Kidney capillary endothelial cell (primary cell): Measurements from ENCODE around the gene CRY2.
"Not testable (repeated sequence)": the region's sequence is repeated elsewhere in the genome, so short reads cannot be mapped to it uniquely, and the experiment has no call there.

Source experiments
- DNase-seq: peaks from one replicate; pipeline ENCODE4 v3.0.0-alpha.2; 2018; ENCODE audit warnings: low spot score

CRY2 gene

DNA sequence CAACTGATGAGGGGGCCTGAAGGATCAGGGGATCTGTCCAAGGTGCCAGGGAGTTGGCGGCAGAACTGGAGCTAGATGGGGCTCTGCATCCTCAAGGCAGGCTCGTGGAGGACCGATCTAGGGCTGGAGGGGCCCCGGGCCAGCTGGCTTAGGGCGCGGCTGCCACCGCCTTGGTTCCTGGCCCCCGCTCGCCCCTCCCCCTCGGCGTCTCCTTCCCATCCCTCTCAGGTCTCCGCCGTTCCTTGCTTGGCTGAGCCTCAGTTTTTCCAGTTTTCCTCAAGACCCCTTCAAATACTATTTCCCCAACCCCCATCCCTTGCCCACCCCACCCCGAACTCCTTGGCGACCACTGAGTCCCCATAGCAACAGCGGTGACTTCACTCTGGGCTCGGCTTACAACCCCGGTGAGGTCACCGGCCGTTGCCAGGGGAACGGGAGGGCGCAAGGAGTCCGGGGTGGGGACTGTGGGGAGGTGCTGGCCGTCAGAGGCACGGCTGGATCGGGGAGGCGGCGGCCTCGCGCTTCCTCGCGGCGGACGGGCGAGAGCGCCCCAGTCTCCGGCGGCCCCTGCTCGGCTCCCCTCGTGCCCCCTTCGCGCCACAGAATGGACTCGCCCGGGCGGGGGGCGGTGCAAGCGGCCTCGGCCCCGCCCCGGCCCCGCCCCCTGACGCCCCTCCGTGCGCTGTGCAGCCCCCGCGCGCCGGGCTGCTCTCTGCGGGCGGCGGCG is 52.3 kb downstream of the CRY2 start:
- DNase-seq = peak; percentile 63

DNA sequence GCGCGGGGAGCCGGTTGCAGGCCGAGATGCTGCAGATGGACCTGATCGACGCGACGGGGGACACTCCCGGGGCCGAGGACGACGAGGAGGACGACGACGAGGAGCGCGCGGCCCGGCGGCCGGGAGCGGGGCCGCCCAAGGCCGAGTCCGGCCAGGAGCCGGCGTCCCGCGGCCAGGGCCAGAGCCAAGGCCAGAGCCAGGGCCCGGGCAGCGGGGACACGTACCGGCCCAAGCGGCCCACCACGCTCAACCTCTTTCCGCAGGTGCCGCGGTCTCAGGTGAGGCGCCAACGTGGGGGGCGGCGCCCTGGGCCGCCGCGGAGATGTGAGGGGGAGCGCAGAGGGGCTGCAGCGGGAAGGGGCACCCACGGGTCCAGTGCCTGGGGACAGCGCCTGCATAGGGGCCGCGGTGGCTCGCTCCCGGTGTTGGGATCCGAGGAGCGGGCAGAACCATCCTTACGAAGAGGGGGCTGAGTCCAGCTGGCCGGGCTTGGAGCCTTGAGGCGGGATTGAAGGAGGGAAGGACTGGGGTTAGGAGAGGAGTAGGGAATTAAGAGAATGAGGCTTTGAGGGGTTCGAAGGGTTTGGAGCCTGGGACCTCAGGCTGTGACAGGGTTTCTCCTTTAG is 53.0 kb downstream of the CRY2 start:
- not testable (repeated sequence) for DNase-seq

DNA sequence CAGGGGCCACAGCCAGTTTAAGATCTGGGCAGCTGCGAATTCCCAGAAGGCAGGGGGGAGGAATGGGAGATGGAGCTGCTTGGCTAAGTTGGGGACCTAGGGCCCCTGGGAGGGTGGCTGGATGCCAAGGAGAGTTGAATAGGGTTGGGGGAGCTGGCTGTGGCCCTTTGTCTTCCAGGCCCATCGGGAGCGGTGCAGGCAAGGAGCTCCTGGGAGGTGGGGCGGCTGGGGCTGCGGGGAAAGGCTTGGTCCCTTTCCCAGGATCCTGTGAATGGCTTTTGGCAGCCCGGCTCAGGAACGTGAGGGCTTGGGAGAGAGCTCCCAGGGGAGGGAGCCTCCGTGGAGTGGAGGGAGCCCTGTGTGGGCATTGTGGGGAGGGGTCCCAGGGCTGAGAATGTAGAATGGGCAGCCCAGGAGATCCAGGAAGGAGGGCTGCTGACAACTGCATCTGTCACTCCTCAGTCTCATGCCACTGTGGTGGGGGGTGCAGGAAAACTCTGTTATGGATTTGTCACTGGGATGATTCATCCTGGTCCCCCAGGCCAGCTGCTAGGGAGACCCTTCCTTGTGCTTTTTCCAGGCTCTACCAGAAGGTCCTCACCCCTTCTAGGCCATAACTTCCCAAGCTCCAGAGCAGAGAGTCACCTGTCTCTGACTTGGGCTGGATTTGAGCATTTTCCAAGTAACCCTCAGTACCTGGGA is 53.8 kb downstream of the CRY2 start:
- DNase-seq = no peak

DNA sequence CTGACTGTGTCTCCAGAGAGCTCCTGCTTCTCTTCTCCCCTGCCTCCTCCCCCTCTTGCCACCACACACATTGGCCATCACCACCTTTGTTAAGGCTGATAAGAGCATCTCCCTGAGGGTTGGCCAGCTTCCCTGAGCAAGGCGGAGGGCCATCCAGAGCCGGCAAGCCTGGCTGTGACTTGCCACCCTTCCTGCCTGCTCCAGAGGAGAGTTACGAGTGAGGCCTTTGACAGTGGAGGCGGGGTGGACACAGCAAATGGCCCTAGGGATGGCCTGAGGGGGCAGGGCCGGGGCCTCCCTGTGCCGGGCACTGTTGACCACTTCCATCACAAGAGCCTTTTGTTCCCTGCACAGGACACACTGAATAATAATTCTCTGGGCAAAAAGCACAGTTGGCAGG is 54.4 kb downstream of the CRY2 start:
- no peak for DNase-seq

DNA sequence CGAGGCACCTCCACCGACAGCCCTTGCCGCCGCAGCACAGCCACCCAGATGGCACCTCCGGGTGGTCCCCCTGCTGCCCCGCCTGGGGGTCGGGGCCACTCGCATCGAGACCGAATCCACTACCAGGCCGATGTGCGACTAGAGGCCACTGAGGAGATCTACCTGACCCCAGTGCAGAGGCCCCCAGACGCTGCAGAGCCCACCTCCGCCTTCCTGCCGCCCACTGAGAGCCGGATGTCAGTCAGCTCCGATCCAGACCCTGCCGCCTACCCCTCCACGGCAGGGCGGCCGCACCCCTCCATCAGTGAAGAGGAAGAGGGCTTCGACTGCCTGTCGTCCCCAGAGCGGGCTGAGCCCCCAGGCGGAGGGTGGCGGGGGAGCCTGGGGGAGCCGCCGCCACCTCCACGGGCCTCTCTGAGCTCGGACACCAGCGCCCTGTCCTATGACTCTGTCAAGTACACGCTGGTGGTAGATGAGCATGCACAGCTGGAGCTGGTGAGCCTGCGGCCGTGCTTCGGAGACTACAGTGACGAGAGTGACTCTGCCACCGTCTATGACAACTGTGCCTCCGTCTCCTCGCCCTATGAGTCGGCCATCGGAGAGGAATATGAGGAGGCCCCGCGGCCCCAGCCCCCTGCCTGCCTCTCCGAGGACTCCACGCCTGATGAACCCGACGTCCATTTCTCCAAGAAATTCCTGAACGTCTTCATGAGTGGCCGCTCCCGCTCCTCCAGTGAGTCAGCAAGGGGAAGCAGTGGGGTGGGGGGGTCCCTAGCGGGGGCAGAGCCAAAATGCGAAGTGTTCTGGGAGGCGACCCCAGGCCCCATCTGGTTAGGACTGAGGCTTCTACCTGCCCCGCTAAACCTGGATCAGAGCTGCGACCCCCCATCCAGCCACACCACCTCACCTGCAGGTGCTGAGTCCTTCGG is 55.4 kb downstream of the CRY2 start:
- DNase-seq = no peak

DNA sequence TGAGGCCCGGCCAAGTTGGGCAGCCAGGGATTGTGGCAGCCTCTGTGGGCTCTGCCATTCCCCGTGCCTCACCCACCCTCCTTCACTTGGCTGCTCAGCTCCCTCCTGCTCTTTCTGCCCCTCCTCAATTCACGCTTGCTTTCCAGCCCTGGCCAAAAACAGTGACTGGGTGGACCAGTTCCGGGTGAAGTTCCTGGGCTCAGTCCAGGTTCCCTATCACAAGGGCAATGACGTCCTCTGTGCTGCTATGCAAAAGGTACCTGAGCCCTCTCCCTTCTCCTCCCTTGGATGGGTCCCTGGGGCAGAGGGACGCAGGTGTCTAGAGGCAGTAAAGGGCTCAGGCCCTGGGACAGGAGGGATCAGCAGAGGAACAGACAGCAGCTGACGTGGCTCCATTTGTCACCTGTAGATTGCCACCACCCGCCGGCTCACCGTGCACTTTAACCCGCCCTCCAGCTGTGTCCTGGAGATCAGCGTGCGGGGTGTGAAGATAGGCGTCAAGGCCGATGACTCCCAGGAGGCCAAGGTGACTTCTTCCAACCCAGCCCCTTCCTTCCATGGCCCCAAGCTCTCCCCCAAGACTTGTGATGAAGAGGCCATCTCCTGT is 57.1 kb downstream of the CRY2 start:
- DNase-seq = no peak

DNA sequence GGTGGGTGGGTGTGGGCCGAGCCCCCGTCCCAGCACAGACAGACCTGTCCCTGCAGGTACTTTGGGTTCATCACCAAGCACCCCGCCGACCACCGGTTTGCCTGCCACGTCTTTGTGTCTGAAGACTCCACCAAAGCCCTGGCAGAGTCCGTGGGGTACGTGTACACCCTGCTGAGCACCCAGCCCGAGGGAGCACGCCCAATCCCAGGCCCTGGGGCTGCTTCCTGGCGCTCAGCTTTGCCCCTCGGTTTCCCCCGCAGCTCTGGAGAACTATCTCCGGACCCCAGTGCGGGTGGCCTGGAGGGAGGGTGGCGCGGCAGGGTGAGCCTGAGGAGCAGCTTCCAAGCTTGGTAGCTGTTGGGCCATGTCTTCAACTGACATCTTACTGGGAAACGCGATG is 57.8 kb downstream of the CRY2 start:
- DNase-seq = no peak

DNA sequence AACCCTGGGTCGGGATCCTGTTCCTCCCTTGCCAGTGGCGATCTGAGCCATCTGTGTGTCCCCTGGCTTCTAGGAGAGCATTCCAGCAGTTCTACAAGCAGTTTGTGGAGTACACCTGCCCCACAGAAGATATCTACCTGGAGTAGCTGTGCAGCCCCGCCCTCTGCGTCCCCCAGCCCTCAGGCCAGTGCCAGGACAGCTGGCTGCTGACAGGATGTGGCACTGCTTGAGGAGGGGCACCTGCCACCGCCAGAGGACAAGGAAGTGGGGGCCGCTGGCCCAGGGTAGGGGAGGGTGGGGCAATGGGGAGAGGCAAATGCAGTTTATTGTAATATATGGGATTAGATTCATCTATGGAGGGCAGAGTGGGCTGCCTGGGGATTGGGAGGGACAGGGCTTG is 58.3 kb downstream of the CRY2 start:
- DNase-seq = not testable (repeated sequence)

DNA sequence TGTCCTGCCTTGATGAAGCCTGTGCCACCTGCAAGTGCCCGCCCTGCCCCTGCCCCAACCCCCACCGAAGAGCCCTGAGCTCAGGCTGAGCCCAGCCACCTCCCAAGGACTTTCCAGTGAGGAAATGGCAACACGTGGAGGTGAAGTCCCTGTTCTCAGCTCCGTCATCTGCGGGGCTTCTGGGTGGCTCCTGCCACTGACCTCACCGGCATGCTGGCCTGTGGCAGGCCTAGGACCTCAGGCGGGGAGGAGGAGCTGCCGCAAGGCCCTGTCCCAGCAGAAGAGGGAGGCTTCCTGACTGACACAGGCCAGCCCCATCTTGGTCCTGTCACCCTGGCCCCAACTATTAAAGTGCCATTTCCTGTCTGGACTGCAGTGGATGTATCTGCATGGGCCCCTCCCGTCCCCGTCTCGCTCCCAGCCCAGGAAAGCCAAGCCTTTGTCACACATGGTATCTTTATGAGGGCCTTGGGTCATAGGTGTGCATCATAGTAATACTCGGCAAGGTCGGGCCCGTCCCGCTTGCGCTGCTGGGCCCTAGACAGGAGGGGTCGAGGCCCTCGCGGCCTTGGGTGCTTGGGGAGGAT is 58.9 kb downstream of the CRY2 start:
- DNase-seq = peak; percentile 36

DNA sequence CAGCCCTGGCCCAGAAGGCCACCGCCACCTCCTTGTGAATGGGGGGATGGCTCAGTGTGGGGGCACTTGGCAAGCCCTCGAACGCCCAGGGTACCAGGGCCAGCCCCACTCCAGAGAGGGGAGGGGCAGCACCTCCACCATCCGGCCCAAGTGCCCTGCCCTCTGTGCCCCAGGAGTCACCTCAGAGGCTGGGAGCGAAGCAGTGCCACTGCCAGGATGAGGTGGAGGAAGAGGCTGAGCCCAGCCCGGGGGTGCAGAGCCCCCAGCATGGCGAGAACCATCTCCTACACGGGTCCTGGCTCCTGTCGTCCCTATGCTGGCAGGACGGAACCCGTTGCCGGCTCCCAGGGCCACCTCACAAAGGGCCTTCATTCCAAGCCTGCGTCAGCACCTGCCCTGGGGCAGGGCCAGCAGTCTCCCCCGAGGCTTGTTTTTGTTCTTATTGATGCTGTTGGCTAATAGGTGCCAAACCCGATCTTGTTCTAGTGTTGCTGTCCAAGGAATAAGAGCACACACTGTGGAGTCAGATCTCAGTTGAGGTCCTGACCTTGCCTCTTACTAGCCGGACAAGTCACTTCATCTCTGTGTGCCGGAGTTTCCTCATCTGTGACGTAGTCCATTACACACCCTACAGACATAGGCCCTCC is 59.8 kb downstream of the CRY2 start, which contains the start of gene FREY1:
Gene FREY1, minus strand, starts transcription at position 307 of the 647 bp plus-strand sequence. Its CDS starts 26 bp downstream, at position 281.
- no peak for DNase-seq

DNA sequence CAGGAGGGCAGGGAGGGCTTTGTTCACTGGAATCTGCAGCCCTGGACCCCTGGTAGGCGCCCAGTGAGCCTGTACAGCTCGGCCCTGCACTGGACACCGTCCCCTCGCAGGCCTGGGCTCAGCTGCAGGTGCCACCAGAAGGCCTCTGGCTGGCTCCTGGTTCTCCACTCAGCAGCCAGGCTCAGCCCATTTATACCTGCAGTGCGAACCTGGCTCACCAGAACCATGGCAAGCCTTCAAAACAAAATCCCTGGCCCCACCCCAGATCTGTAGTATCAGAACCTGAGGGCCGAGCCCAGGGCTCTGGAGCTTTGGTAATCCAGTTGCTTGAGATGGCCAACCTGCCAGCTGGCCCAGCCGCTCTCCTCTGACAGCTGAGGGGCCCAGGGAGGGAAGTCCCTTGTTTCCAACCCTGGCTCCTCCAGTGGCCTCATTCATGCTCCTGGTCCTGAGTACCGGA is 60.7 kb downstream of the CRY2 start:
- no peak for DNase-seq

DNA sequence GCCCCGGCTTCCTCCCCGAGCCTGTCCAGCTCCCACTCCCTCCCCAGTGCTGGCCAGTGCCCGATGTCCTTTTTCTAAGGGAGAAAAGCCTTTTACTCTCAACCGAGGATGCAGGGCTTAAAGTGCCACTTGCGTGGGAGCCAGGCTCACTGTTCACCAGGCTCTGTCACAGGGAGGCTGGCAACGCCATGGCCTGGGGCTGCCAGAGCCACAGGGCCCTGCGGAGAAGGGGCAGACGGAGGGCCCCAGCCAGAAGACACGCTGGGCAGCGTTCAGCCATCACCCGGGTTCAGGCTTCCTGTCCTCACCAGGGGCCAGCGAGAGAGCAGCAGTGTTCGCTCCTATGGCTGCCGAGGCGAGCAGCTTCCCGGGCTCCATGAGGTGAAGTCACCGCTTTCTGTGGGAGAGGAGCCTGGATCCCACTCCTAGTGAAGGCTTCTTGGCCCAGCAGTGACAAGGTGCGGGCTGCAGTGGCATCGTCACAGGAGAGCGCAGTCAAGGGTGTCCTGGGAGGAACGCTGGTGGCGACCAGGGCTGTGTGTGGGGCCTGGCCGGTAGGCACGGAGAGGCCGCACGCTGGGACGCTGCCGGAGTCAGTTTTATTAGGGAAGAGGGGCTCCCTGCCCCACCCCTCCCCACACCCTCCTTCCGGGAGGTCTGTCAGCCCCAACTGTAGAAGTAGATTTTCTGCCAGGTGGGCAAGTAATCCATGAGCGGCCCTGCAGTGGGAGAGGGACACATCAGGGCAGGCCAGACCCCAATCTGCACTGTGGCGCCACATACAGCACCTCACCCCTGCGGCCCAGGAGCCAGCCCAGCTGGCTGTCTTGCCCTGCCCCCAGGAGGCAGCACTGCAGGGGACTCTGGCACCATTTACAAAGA is 62.6 kb downstream of the CRY2 start:
- no peak for DNase-seq

DNA sequence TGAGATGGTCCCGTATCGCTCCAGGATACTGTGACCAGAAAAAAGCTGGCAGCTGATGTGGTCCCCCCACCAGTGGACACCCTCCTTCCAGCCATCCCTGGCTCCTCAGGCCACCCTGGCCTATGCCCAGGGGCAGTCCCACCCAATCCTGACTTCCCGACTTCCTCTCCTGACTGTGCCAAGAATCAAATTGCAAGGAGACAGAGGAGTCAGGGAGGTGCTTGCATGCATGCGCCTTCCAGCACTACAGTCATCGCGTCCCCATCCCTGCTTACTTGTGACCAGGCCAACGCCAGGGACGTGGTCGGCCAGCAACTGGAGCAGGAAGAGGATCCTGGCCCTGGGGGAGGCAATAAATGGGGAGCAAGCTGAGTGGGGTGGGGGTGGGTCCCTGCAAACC is 63.3 kb downstream of the CRY2 start:
- DNase-seq = no peak

DNA sequence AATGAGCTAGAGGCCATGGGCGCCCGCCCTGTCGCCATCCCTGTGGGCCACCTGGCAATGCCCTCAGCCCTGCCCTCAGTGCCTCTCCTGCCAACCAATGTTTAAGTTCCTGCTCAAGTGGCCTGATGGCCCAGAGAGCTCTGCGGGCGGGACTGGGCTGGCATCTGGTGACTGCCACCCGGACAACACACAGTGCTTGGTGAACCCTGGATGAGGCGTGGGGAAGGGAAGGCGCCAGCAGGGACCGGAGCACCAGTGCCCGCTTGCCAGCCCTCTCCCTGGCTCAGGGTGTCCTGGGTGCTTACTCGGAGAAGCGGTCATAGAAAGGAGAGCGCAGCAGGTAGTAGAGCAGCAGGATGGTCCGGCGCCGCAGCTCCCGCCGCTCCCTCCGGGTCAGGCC is 66.2 kb downstream of the CRY2 start:
- DNase-seq = no peak

DNA sequence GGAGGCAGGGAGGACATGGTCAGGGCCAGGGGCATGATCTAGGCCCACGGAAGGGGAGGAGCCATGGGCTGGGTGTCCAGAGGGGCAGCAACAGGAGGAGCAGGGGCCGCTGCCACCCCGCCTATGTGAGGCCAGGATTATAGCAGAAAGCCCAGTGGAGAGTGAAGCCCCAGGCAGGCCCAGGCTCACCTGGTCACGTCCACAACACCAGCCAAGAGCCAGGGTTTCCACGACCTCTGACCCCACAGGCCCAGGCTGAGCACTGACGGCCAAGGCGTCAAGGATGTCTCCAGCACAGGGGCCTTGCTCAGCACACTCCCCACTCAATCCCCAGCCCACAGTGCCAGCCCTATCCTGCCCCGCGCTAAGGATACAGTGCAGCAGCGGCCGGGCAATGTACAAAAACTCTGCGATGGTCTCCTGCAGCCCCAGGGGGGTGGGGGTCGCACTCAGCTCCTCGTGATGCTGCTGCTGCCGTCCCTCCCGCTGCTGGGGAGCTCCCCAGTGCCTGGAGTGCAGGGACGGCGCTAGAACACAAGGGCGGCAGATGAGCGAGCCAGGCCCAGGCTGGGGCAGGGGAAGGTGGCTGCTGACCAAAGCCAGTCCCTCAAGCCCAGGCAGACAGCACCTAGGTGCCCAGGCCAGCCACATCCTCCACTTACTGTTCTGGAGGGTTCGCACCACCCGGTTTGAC is 66.8 kb downstream of the CRY2 start:
- no peak for DNase-seq

DNA sequence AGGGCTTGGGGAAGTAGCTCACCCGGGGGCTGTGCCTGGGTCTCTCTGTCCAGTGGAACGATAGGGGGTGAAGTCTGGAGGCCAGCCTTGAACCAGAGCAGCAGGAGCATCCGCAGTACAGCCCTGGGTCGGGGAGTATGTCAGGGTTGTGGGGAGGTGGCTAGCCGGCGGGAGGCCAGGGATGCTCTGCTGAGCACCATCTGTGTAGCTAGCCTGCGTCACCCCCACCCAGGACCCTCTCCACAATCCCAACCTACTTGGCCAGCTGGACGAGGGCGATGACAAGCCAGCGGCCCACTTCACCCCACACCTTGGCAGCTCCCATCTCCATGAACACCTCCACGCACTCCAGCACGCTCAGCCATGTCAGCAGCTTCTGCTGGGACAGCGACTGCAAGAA is 68.2 kb downstream of the CRY2 start:
- no peak for DNase-seq

DNA sequence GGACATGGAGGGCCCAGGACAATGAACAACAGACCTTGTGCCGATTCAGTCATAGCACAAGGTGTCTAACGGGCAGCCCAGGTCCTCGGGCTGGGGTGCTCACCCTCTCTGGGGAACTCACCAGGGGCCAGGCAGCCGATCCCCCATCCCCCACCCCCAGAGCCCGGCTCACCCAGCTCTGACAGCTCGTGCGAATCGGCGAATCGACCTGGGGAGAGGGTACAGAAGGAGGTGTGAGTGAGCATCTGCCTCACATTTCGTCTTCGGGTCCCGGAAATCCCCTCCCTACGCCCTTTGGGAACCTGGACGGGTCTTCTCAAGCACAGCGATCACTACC is 70.0 kb downstream of the CRY2 start:
- DNase-seq = no peak

DNA sequence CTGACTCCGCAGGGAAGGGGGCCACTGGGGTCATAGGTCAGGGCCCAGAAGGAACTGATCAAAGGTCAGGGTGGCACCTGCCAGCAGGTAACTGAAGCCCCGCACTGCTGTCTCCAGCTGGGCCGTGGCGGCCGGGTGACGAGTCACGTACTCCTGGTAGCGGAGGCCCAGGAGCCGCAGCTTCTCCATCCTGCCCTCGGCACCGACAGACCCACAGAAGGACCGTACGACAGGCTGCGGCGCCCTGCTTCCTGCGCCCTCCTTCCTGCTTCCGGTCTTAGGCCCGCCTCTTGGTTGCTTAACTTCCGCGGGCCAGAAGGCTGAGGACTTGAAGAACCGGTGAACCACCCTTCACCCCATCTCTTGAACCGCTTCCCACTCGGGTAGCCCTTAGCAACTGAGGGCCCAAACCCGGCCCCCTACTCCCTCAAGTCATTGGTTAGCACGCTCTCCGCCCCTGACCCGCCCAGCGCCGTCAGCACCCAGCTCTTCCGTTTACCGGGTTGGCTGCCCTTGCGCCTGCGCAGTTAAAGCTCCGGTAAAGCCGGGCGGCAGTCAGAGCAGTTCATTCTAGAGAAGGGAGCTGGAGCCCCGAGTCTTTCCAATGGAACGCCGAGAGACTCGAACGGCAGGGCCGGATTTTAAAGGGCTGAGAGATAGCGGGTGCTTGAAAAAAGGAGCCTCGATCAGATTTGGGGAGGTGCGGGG is 70.5 kb downstream of the CRY2 start, which contains the start of gene PEX16:
Gene PEX16, minus strand, starts transcription at position 255 of the 708 bp plus-strand sequence. Its CDS starts 66 bp downstream, at position 189.
- DNase-seq = peak; percentile 99
